Esophagus muscularis mucosa (tissue), 4 donors: Measurements from ENCODE around the gene NEXMIF. TPM values are rescaled to one million over a fixed set of nuclear protein-coding genes. Genes with fewer than 3 reads are reported as not detected.

Experiments
- DNase-seq: peaks from one replicate; pipeline ENCODE4 v3.0.0-alpha.2; 2017; ENCODE audit errors: extremely low spot score
- H3K27ac ChIP-seq, 4 donors: fragments of 200-600 bp; sonication (generic); replicated peaks in 1 of 4; 1 replicate in 3 of 4; 2 replicates in 1 of 4; pipeline ENCODE4 v1.5.1; 2016 to 2019; ENCODE audit warnings: mild to moderate bottlenecking in 1 of 4
- H3K27me3 ChIP-seq, 4 donors: fragments of 200-600 bp; sonication (generic); one replicate each; pipeline versions ENCODE4 v1.5.1 to v1.6.0; 2016 to 2019
- H3K36me3 ChIP-seq, 4 donors: fragments of 200-600 bp; sonication (generic); one replicate each; pipeline ENCODE4 v1.5.1; 2016 to 2019
- H3K4me1 ChIP-seq, 4 donors: fragments of 200-600 bp; sonication (generic); one replicate each; pipeline ENCODE4 v1.5.1; 2016 to 2019
- H3K4me3 ChIP-seq, 4 donors: fragments of 200-600 bp; sonication (generic); 1 replicate in 2 of 4; 2 replicates in 2 of 4; pipeline ENCODE4 v1.5.1; 2016 to 2019; ENCODE audit warnings: mild to moderate bottlenecking in 4 of 4, moderate library complexity in 1 of 4
- H3K9me3 ChIP-seq, 4 donors: fragments of 200-600 bp; sonication (generic); 1 replicate in 3 of 4; 2 replicates in 1 of 4; pipeline ENCODE4 v1.5.1; 2016 to 2019
- EP300 ChIP-seq: sonication (generic); formaldehyde crosslinking; IDR thresholded peaks from one replicate; pipeline ENCODE4 v1.6.1; 2017; ENCODE audit warnings: antibody characterized with exemption
- POLR2A ChIP-seq: fragments of 450-650 bp; IDR thresholded peaks from one replicate; pipeline ENCODE4 v1.6.1; 2017; ENCODE audit warnings: antibody characterized with exemption, moderate library complexity, mild to moderate bottlenecking, low read depth
- POLR2AphosphoS5 ChIP-seq, 2 donors: sonication (generic); formaldehyde crosslinking; IDR thresholded peaks; one replicate each; pipeline ENCODE4 v1.6.1; 2017; ENCODE audit warnings: antibody characterized with exemption in 2 of 2
- WGBS: methylation state at CpG from one replicate; pipeline ENCODE4 v1.1.5; 2018; 5-methylcytosine and 5-hydroxymethylcytosine counted together
- intact Hi-C: fragments of 100-400 bp; cut with DNase I; formaldehyde crosslinking; loops from one replicate; pipeline ENCODE4 v1.15.1; 2023
- small RNA-seq, 3 donors: library from RNA; depleted of rRNA; stranded (forward); fragments of <200 nt; gene quantifications; one replicate each; pipeline ENCODE3, GENCODE V24; 2016
- total RNA-seq, 4 donors: library from RNA; depleted of rRNA; stranded (reverse); fragments of >200 nt; gene quantifications; one replicate each; pipeline versions ENCODE4 v1.1.0 to v1.2.1, GENCODE V29; 2016
- TF ChIP-seq, protein P1 (sequence below), 3 experiments: fragments of 200-600 bp in 2 of 3; fragments of 450-650 bp in 1 of 3; sonication (generic) in 2 of 3; IDR thresholded peaks; one replicate each; pipeline ENCODE4 v1.5.1; 2017 to 2019; ENCODE audit warnings: antibody characterized with exemption in 3 of 3, mild to moderate bottlenecking in 2 of 3, moderate library complexity in 1 of 3

NEXMIF gene
- total RNA-seq, 4 donors from 2014 or later = 5.0 to 7.8 (median 6.1) TPM

DNA sequence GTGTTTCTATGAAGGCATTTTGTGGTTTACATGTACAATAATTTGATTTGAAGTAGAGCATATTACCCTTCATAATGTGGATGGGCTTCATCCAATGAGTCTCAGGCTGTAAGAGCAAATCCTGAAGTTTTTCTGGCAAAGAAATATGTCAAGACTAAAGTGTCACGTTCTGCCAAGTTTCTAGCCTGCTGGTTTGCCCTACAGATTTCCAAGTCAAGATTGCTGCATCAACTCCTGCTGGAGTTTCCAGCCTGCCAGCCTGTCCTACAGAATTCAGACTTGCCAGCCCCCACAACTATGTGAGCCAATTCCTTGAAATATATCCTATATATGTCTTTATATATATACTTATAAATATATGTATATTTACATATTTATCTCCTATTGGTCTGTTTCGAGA lies 240.8 kb downstream of the NEXMIF start:
- no peak for DNase-seq
- no peak overlapping the region for H3K27ac ChIP-seq
- no peaks in the 10 kb centered on the region for H3K27me3 ChIP-seq
- TF ChIP-seq EP300 = no peak
- TF ChIP-seq POLR2A = no peak
- TF ChIP-seq, protein P1, sequence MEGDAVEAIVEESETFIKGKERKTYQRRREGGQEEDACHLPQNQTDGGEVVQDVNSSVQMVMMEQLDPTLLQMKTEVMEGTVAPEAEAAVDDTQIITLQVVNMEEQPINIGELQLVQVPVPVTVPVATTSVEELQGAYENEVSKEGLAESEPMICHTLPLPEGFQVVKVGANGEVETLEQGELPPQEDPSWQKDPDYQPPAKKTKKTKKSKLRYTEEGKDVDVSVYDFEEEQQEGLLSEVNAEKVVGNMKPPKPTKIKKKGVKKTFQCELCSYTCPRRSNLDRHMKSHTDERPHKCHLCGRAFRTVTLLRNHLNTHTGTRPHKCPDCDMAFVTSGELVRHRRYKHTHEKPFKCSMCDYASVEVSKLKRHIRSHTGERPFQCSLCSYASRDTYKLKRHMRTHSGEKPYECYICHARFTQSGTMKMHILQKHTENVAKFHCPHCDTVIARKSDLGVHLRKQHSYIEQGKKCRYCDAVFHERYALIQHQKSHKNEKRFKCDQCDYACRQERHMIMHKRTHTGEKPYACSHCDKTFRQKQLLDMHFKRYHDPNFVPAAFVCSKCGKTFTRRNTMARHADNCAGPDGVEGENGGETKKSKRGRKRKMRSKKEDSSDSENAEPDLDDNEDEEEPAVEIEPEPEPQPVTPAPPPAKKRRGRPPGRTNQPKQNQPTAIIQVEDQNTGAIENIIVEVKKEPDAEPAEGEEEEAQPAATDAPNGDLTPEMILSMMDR (IDR thresholded peaks at IDR 0.05) = no peak
- TF ChIP-seq POLR2AphosphoS5 (IDR thresholded peaks at IDR 0.05) = no peak
- peaks cover 0 to 15% (median 0%) of the 10 kb centered on the region in 4 donors for H3K9me3 ChIP-seq
- H3K4me1 ChIP-seq = no peaks in the 10 kb centered on the region
- intact Hi-C loops = no loop called here
- no peaks in the 10 kb centered on the region for H3K36me3 ChIP-seq
- H3K4me3 ChIP-seq = no peak overlapping the region
- 57% methylated on average over 2 of the region's 2 CpGs for WGBS

Small RNAs within 50 kb of the gene (small RNA-seq; reads per million reads assigned to genes)
- 0 reads per million in 3 donors for gene AL139395.1

Other genes with a start within 250 kb of the NEXMIF start
- gene ABCB7, start 230.8 kb upstream of the NEXMIF start, total RNA-seq = 10 to 100 TPM; 32.3 to 46.9 (median 37.5) TPM